HepG2 (cell line): ENCODE data around the gene GLIPR1L2.

ENCODE experiments used
- CBX5 ChIP-seq: sonication (generic); formaldehyde crosslinking; IDR thresholded peaks from 2 replicates; pipeline ENCODE4 v1.4.0; 2020; ENCODE audit warnings: missing genetic modification reagents, borderline replicate concordance
- HINFP ChIP-seq: sonication (generic); formaldehyde crosslinking; IDR thresholded peaks from 2 replicates; pipeline ENCODE4 v1.4.0; 2020; ENCODE audit warnings: low read depth, mild to moderate bottlenecking, missing genetic modification reagents
- ZNF598 ChIP-seq: sonication (generic); formaldehyde crosslinking; IDR thresholded peaks from 2 replicates; pipeline ENCODE4 v1.5.1; 2020; ENCODE audit warnings: mild to moderate bottlenecking, missing genetic modification reagents, borderline replicate concordance

- TF ChIP-seq HINFP (CRISPR knock-in tag) (no peak), CBX5 (CRISPR knock-in tag) (no peak), ZNF598 (CRISPR knock-in tag) (no peak)
These were observed 81.3 kb downstream of the GLIPR1L2 start for GRCh38 chr12:75471902-75472890.
